HG02943 (cell line): ENCODE data around the gene CDK6.
"Not testable (repeated sequence)": the region's sequence is repeated elsewhere in the genome, so short reads cannot be mapped to it uniquely, and the experiment has no call there.

ENCODE experiments used
- ATAC-seq: cut with Tn5 transposase; IDR thresholded peaks from one replicate; pipeline ENCODE4 v1.9.1; 2021; ENCODE audit warnings: mild to moderate bottlenecking, low read depth, moderate library complexity; ENCODE audit not compliant: unreplicated experiment

The CDK6 gene

GRCh38 chr7:92836489-92836999, at the start of gene CDK6:
Gene CDK6, minus strand, starts transcription at chr7:92836573. Its CDS starts 3,250 bp downstream, at chr7:92833323.
- no peak for ATAC-seq

- not testable (repeated sequence) for ATAC-seq
These were observed 49.7 kb upstream of the CDK6 start for GRCh38 chr7:92886039-92886438.

GRCh38 chr7:92884218-92884617, 47.8 kb upstream of the CDK6 start:
- ATAC-seq, result no peak

GRCh38 chr7:92882760-92883159, 46.4 kb upstream of the CDK6 start:
- no peak for ATAC-seq

- ATAC-seq, result no peak
These were observed 44.7 kb upstream of the CDK6 start for GRCh38 chr7:92881091-92881485.

- no peak for ATAC-seq
These were observed 44.1 kb upstream of the CDK6 start for GRCh38 chr7:92880212-92881090.

- ATAC-seq, result no peak
These were observed 41.0 kb upstream of the CDK6 start for GRCh38 chr7:92877367-92877766.

GRCh38 chr7:92876836-92877235, 40.5 kb upstream of the CDK6 start:
- no peak for ATAC-seq

GRCh38 chr7:92875719-92876118, 39.3 kb upstream of the CDK6 start:
- no peak for ATAC-seq

- no peak for ATAC-seq
These were observed 38.8 kb upstream of the CDK6 start for GRCh38 chr7:92875173-92875572.

GRCh38 chr7:92874567-92874966, 38.2 kb upstream of the CDK6 start:
- ATAC-seq, result no peak

- no peak for ATAC-seq
These were observed 37.4 kb upstream of the CDK6 start for GRCh38 chr7:92873776-92874175.

- no peak for ATAC-seq
These were observed 36.3 kb upstream of the CDK6 start for GRCh38 chr7:92872701-92873100.

- ATAC-seq, result no peak
These were observed 32.4 kb upstream of the CDK6 start for GRCh38 chr7:92868683-92869293.

- ATAC-seq, result not testable (repeated sequence)
These were observed 27.8 kb upstream of the CDK6 start for GRCh38 chr7:92864169-92864568.

GRCh38 chr7:92856436-92856835, 20.1 kb upstream of the CDK6 start:
- no peak for ATAC-seq

- ATAC-seq, result no peak
These were observed 18.3 kb upstream of the CDK6 start for GRCh38 chr7:92854501-92855238.

GRCh38 chr7:92851732-92852131, 15.4 kb upstream of the CDK6 start:
- ATAC-seq, result no peak

GRCh38 chr7:92850516-92850915, 14.1 kb upstream of the CDK6 start:
- ATAC-seq, result no peak

- no peak for ATAC-seq
These were observed 12.9 kb upstream of the CDK6 start for GRCh38 chr7:92849322-92849721.

- no peak for ATAC-seq
These were observed 12.5 kb upstream of the CDK6 start for GRCh38 chr7:92848851-92849250.
